Measurements from ENCODE around the gene HPN.
A peak's percentile ranks its signal among the peaks of the same experiment; 100 is the strongest.

The HPN gene

GRCh38 chr19:35062942-35063341 lies 21.4 kb downstream of the HPN start:
- no peak for DNase-seq (ENCODE audit: low spot score)

- no peak for DNase-seq (ENCODE audit: low spot score)
Measured at GRCh38 chr19:35063940-35064818, 22.7 kb downstream of the HPN start.

DNA sequence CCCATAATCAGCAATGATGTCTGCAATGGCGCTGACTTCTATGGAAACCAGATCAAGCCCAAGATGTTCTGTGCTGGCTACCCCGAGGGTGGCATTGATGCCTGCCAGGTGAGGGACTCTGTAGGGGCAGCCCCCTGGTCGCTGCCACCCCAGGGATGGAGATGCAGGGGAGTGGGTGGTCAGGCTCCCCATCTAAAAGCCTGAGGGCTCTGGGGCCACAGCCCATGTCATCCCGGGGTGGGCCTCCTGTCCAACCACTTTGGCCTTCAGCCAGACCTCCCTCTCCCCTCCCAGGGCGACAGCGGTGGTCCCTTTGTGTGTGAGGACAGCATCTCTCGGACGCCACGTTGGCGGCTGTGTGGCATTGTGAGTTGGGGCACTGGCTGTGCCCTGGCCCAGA lies 24.1 kb downstream of the HPN start:
- DNase-seq (ENCODE audit: low spot score), result no peak

DNA sequence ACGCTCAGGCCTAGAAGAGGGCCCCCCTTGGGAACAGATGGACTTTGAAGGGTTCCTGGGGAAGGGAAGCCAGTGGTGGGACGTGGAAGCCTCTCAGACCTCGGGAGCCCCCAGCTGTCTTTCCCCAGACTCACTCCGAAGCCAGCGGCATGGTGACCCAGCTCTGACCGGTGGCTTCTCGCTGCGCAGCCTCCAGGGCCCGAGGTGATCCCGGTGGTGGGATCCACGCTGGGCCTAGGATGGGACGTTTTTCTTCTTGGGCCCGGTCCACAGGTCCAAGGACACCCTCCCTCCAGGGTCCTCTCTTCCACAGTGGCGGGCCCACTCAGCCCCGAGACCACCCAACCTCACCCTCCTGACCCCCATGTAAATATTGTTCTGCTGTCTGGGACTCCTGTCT lies 24.6 kb downstream of the HPN start:
- no peak for DNase-seq (ENCODE audit: low spot score)

DNA sequence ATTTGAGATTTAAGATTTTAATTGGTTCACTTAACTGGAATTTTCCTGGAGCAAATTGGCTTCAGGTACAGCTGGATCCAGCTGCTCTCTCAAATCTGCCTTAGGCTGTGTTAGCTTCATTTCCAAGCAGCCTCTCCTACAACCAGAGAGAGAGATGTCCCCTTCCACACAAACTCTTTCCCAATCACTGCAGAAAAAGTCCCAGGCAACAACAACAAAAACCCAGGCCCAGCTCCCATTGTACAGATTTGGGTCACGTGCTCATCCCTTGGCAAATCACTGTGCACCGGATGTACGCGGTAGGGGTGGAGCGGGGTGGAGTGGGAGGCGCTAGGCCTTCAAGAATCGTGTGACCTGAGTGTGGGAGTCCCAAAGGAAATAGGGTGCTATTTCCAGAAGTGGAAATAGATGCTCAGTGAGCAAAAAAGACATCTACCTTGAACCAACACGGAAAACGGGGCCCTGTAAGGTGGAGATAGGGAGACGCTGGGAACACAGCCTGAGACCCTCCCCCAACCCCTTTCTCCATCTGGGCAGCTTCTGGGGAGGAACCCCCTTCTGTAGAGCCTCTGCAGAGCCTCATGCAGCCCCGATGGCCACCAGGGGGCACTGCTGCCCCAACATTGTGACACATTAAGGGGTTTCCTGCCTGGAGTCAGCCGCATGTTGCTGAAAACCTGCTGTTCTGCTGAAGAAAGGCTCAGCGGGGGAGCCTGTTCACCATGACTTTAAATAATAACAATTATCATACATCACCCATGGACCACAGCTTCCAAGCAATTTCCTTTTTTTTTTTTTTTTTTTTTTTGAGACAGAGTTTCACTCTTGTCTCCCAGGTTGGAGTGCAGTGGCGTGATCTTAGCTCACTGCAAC lies 25.4 kb downstream of the HPN start:
- peak; percentile 82 for DNase-seq (ENCODE audit: low spot score)

GRCh38 chr19:35068941-35069634 lies 27.6 kb downstream of the HPN start:
- no peak for DNase-seq (ENCODE audit: low spot score)

DNA sequence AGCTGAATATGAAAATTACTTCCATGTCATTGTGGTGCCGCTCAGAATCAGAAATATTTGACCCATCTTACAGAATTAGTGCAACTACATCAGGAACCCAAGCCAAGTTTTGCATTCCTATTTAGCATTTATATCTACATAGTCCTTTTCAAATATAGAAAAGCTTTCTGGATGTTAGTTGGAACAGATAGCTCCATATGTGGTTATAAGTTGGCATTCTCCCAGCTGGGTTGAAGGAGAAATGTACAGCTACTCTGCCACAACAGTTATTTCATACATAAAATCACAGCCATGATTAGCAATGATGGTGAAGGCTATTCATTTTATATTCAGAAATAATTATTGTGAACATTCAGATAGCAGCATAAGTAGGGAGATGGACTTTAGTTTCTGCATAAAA lies 28.2 kb downstream of the HPN start:
- no peak for DNase-seq (ENCODE audit: low spot score)

DNA sequence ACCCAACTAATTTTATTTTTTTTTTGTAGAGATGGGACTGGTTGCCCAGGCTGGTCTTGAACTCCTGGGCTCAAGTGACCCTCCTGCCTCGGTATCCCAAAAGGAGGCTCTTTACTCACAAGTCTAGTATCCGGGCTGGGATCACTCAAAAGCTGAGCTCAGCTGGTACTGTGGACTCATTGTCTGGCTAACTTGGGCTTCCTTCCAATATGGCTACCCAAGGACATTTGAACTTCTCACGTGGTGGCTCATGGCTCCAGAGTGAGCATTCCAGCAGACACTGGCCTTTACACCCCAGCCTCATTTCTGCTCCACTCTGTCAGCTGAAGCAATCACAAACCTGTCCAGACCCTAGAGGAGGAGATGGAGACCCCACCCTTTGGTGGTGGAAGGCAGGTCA lies 28.9 kb downstream of the HPN start:
- DNase-seq (ENCODE audit: low spot score), result no peak

- DNase-seq (ENCODE audit: low spot score), result no peak
Measured at GRCh38 chr19:35073516-35073915, 32.0 kb downstream of the HPN start.

DNA sequence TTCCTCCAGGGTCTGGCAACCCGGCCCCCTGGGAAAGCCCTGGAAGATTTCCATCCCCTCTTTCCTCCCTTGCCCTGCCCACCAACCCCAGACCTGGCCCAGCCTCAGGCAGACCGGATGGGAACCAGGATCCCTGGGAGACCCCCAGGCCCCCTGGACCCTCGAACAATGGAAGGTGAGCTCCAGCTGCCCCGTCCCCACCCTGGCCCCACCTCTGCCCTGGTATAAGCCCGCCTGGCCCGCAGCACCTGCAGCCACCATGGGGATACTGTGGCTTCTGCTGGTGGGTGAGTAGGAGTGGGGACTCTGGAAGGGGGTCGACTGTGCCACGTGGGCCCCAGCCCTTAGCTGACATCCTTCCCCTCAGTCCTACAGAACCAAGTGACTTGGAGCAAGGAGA lies 32.4 kb downstream of the HPN start:
- DNase-seq (ENCODE audit: low spot score), result no peak

DNA sequence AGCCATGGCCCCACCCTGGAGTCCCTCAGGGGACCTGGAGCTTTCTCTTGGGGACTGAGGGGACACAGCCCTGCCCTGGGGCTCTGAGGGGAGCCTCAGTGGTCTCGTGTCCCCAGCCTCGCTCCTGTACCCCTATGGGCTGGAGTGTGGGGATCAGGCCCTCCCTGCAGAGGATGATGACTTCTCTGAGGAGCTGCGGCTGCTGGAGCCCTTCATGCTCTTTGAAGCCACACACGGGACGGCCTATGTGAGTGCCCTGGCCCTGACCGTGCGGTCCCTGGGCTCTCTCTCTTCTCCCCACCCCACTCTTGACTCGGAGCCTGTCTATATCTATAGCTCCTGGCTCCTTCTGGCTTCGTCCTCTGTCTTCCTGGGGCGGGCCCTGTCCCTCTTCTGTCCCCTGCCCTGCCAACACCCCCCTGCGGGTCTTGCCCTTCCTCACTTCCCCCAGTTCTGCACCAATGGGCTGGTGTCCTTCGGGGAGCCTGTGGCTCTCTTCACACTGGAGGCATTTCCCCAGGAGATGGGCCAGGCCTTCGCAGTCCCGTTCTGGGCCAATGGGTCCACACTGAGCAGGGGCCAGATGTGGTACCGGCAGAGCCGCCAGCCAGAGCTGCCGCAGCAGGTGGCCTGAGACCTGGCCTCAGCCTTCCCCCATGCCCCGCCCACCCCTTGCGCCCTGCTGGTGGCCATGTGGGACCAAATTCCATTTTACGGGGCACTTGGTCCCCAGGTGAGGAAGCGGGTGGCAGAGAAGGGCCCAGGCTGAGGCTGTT lies 33.1 kb downstream of the HPN start:
- DNase-seq (ENCODE audit: low spot score), result no peak

DNA sequence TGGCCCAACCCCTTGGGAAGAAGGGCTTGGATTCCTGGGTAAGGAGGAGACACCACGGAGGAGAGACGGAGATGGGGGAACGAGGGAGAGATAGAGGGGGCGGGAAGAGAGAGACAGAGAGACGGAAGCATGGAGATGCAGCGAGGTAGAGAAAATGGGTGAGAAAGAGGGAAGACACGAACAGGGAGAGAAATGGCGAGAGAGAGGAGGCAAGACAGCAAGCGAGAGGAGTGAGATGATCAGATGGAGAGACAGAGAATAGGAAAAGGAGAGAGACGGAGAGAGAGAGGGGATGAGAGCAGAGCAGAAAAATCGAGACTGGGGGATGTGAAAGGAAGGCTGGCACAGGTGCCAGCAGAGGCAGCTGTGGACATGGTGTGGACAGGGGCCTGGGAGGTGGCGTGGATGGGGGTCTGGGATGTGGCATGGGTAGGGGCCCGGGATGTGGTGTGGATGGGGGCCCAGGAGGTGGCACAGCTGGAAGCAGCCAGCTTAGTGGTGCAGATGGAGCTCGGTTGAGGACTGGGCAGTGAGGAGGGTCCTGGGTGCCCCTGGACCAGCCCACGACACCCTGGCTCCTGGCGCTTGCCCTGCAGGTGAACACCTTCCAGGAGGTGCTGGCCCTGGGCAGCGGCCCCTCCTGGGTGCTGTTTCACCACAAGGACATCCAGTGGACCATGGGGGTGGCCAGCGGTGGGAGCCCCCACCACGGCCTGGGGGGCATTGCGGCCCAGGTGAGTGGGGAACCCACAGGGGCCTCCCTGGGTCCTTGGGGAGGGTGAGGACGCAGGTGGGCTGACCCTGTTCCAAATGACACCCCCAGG lies 33.9 kb downstream of the HPN start:
- no peak for DNase-seq (ENCODE audit: low spot score)

GRCh38 chr19:35076026-35076370 lies 34.5 kb downstream of the HPN start:
- DNase-seq (ENCODE audit: low spot score), result no peak

DNA sequence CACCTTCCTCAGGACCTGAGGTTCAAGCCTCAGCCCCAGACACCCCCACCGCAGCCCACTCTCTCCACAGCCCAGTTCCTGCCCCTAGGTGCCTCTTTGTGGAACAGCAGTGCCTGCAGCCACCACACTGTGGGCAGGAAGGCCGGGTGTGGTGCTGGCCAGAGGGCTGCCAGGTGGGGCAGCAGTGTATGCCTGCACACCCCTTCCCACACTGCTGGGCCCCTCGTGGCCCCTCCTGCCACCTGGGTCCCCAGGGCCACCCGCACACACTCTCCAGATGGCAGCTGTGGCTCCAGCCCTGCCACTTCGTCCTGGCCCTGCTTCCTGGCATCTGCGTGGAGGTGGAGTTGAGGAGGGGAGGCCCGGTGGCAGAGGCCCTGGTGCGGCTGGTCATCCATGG lies 35.1 kb downstream of the HPN start:
- DNase-seq (ENCODE audit: low spot score), result no peak

- DNase-seq (ENCODE audit: low spot score), result no peak
Measured at GRCh38 chr19:35077411-35078223, 36.1 kb downstream of the HPN start.

GRCh38 chr19:35079826-35080225 lies 38.3 kb downstream of the HPN start:
- DNase-seq (ENCODE audit: low spot score), result no peak

- DNase-seq (ENCODE audit: low spot score), result no peak
Measured at GRCh38 chr19:35080613-35081170, 39.2 kb downstream of the HPN start.

GRCh38 chr19:35081201-35081600 lies 39.7 kb downstream of the HPN start:
- DNase-seq (ENCODE audit: low spot score), result no peak

- no peak for DNase-seq (ENCODE audit: low spot score)
Measured at GRCh38 chr19:35083691-35084508, 42.4 kb downstream of the HPN start.
